Epidermal melanocyte (primary cell): Measurements from ENCODE around the gene NUBP1.
"Not testable (repeated sequence)": the region's sequence is repeated elsewhere in the genome, so short reads cannot be mapped to it uniquely, and the experiment has no call there.

Experiments
- DNase-seq: peaks from one replicate; pipeline ENCODE4 v3.0.0; 2011; ENCODE audit warnings: low spot score; ENCODE audit not compliant: insufficient read length

NUBP1 gene

DNA sequence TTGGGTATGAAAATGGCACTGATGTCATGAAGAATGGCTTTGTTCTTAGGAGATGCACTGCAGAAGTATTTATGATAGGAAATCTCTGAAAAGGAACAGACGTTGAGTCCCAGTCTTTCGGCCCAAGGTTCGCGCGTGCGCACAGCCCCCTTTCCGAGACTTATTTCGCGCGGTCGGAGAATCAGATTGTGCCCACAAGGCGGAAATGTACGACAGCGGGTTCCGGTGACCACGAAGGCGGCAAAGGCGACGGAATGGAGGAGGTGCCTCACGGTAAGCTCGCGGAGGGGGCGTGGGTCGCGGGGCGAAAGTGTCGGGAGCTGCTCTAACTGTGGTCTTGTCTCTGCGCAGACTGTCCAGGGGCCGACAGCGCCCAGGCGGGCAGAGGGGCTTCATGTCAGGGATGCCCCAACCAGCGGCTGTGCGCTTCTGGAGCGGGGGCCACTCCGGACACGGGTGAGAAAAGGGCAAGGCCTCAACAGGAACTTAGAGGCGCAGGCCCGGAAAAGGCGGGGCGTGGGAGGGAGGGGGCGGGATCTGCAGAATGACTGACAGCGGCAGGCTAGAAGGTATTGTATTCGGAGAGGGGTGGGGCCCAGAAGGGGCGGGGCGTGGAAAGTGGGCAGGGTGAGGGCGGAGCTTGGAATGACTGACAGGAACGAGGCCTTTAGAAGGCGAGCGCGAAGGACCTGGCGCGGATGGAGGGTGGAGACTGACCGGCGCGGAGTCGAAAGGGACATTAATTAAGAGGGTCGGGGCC is at the start of gene NUBP1:
NUBP1 (plus strand) TSS at position 233 of the 760 bp plus-strand sequence; CDS start at position 255, 22 bp downstream.
- DNase-seq, result peak; percentile 91

GRCh38 chr16:10693889-10694288 is 49.8 kb upstream of the NUBP1 start:
- no peak for DNase-seq

- no peak for DNase-seq
Measured at GRCh38 chr16:10694306-10694705, 49.3 kb upstream of the NUBP1 start.

- DNase-seq, result no peak
Measured at GRCh38 chr16:10694830-10695229, 48.8 kb upstream of the NUBP1 start, which contains the start of gene TEKT5. TSS of gene TEKT5 (minus strand) at chr16:10694930. CDS start at chr16:10694873, 57 bp downstream.

GRCh38 chr16:10699756-10700155 is 43.9 kb upstream of the NUBP1 start:
- DNase-seq, result no peak

DNA sequence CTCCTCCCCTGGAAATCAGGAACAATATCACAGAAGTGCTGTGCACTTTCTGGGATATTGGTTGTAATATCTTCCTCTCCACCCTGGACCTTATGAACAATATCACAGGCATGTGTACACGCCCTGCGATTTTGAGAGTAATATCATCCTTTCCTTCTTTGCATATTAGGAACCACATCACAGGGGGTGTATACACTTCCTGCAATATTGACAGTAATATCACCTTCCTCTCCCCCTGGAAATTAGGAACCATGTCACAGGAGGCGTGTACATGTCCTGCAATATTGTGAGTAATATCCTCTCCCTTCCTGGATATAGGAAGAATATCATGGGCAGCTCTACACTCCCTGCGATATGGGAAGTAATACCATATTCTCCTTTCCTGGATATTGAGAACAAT is 34.7 kb upstream of the NUBP1 start:
- no peak for DNase-seq

GRCh38 chr16:10728003-10728887 is 15.4 kb upstream of the NUBP1 start:
- no peak for DNase-seq

- DNase-seq, result no peak
Measured at GRCh38 chr16:10729104-10730048, 14.3 kb upstream of the NUBP1 start.

DNA sequence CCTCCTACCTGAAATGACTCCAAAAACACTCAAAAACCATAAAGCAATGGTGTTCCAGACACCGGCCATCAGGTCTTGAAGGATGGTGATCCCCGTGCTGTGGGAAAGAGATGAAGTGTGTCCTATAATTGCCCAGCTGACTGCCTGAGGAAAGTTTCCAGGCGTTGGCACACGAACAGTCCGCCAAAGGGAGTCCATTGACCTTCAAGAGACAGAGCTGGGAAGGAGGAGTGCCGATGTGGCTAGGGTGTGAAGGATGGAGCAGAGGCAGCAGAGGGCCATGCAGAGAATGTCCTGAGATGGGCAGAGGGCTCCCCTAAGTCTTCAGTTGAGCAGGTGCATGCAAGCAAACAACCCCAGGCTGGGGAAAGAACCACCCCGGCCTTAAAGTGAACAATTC is 11.9 kb upstream of the NUBP1 start:
- DNase-seq, result no peak

GRCh38 chr16:10737068-10737625 is 6.5 kb upstream of the NUBP1 start:
- peak; percentile 39 for DNase-seq

DNA sequence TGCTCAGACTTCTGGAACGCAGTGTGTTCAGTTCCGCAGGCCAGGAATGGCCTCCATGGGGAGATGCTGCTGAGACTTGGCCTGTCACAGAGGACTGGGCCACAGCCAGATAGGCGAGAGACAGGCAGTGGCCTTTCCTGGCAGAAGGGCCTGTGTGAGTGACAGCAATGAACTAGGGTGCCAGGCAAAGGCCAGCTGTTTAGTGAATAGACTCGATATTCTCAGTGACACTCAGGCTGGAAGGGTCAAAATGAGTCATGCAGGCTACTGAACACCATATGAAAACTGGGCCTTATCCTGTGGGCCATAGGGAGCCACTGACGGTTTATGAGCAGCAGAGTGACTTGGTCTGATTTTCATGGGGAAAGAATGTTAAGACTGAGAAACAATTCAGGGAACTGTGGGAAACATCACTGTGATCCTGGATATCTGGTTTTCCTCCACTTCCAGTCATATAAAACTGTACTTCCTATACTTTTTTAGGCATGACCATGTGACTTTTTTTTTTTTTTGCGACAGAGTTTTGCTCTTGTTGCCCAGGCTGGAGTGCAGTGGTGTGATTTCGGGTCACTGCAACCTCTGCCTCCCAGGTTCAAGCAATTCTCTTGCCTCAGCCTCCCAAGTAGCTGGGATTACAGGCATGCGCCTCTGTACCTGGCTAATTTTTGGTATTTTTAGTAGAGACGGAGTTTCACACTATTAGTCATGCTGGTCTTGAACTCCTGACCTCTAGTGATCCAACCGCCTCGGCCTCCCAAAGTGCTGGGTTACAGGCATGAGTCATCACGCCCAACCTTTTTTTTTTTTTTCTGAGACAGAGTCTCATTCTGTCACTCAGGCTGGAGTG is 5.2 kb upstream of the NUBP1 start:
- DNase-seq, result no peak

DNA sequence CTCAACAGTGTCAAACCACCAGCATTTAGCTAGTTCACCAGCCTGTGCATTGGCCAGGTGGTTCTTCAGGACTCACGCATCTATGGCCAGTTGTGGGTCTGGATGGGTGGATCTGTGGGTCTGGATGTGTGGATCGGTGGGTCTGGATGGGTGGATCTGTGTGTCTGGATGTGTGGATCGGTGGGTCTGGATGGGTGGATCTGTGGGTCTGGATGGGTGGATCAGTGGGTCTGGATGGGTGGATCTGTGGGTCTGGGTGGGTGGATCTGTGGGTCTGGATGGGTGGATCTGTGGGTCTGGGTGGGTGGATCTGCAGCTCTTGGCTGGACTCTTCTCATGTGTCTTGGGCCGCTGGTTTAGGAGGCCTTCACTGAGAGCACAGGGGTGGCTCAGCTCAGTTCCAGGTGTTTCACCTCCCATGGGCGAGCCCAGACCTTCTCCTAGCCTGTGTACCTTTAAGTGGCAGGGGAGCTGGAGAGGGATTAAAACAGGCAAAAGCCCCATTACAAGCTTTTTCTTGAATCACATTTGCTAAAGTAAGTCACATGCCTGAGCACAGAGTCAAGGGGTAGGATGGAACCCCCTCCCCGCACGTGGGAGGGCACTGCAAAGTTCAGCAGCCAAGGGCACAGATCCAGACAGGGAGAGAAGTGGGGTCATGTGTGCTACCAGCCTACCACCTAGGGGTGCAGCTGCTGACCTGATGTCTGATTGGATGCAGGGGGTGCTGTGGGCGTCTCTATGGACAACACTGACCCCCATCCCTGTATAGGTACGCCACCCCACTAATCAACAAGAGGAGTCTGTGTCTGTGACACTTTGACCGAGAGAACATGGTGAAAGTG is 3.4 kb upstream of the NUBP1 start:
- no peak for DNase-seq

GRCh38 chr16:10740845-10741208 is 2.8 kb upstream of the NUBP1 start:
- DNase-seq, result no peak

GRCh38 chr16:10741249-10741648 is 2.4 kb upstream of the NUBP1 start:
- DNase-seq, result not testable (repeated sequence)

DNA sequence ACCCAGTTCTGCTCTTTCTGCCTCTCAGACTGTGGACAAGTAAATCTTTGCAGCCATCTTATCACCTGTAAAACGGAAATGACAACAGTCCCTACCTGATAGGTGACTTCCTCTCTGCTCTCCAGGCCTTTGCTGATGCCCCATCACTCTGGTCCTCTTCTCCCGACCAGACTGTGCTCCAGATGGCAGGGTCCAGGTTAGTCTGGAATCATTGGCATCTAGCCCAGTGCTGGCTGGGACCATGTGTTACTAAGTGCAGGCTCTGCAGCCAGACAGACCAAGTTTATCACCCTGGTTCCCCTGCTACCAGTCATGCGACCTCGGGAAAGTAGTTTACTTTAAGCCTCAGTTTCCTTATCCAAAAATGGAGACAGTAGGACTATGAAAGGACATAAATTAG is 1.8 kb upstream of the NUBP1 start:
- DNase-seq, result no peak

DNA sequence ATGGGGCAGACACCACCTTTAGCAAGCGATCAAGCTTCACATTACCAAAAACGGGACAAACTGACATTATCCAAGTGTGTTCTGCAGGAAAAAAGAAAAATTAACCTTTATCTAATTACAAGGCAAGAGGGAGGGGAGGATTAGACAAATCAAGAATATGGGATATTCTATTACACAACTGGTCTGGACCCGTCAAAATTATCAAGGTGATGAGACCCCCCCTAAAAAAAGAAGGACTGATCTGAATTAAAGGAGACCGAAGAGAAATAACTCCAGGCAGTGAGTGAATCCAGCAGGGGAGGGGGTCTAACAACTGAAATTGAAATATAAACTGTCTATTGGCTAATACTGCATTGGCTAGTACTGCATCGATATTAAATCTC is 424 bp upstream of the NUBP1 start:
- no peak for DNase-seq

DNA sequence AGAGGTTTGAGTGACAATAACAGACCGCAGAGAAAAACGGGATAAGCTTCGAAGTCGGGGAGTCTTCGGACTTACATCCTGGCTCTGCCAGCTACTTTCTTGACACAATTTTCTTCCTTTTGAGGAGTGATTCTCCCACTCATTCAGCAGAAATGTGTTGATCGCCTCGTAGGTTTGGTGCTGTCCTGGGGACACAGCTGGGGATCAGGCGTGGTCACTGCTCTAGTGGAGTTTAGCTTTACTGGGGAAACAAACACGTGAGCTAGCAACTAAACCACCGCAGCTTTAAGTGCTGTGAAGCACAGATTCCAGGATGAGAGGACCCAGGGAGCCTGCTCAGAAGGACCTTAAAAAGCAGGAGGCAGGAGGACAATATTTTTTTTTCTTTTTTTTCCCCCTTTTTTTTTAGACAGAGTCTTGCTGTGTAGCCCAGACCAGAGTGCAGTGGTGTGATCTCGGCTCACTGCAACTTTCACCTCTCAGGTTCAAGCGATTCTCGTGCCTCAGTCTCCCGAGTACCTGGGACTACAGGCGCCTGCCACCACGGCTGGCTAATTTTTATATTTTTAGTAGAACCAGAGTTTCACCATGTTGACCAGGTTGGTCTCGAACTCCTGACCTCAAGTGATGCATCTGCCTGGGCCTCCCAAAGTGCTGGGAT is 858 bp downstream of the NUBP1 start:
- DNase-seq, result peak; percentile 24

- DNase-seq, result no peak
Measured at GRCh38 chr16:10745841-10746240, 2.2 kb downstream of the NUBP1 start.

DNA sequence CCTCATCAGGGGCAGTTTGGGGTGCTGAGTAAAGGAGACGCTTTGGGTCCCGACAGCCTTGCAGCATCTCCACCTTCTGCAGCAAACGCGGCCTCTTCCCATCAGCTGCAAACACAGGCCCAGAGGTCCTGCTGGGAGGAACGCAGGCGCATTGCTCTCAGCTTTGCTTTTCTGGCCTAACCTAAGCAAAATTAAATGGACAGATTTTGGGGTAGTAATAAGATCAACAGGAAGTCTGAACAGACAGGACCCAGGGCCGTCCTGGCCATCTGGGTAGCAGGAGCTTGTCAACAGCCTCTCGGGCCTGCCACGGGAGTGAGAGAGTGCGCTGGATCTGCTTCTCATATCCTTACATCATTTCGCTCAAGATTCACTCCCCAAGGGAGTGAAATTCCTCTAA is 7.2 kb downstream of the NUBP1 start:
- DNase-seq, result no peak
